Ammon's horn (tissue), 1 donor: Measurements from ENCODE around the gene TM2D3.

Experiments used
- DNase-seq: peaks from one replicate; pipeline ENCODE4 v3.0.0-alpha.2; 2016; ENCODE audit warnings: low spot score

The TM2D3 gene

DNA sequence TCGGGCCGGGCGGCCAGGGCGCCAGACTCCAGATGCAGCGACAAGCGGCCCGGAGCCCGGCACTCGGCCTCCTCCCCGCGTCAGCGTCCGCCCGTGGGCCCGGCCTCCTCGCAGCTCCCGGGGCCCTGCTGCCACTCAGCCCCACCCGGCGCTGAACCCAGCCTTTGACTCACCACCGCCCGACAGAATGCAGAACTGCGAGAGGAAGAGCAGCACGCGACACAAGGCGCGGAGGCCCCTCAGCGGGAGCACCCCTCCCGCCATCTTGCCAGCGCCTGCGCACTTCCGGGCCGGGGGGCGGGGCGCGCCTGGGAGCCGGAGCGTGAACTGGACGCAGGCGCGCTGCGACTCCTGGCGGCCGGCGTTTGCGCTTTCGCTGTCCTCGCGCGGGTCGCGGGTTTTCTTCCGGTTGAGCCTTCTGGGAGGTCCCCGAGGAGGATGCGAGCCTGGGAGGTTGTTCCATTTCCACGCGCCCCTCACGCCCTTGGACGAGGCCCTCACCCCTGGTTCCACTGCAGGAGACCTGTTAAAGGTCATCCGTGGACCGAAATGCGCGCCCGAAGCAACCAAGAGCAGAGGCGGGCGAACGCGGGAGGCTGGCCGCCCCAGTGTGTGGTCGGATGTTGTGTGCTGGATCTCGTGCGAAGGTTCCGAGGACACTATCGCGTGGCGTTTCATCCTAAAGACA is at the start of gene TM2D3:
TSS of gene TM2D3 (minus strand) at position 284 of the 688 bp plus-strand sequence. CDS start at position 264, 20 bp downstream.
- peak; percentile 89 for DNase-seq

DNA sequence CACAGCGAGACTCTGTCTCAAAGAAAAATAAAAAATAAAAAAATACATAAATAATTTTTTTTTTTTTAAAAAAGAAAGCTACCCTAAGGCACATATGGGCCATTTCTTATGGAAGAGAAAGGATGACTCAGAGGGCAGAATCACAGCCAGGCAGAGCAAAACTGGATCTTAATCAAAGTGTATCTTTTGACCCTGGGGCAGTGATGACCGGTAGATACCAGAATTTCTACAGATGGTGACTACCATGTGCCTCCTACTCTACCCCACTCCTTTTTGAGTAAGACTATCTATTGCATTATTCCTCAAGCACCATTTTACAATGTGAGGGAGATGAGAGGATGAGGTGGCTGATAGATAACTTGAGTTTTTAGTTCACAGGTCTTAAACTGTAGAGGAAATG is 46.1 kb upstream of the TM2D3 start:
- no peak for DNase-seq

GRCh38 chr15:101697488-101697887 is 45.3 kb upstream of the TM2D3 start:
- DNase-seq = no peak

DNA sequence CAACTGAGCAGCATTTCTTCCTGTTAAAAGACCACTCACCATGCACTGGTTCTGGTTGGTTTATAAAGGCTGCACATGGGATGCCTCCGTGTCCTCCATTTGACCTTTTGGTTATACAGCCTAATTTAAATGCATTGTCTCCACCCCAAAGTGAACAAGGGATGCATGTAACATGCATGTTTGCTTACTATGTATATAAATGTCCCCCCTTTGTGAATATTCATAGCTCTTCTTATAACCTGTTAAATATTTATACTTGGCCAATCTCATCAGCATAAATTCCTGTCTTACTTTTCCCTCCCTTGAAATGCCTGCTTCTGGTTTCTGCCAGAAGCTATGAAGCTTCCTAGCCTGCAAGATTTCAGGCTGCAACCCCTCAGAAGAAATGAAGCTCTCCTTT is 44.6 kb upstream of the TM2D3 start:
- DNase-seq = no peak

DNA sequence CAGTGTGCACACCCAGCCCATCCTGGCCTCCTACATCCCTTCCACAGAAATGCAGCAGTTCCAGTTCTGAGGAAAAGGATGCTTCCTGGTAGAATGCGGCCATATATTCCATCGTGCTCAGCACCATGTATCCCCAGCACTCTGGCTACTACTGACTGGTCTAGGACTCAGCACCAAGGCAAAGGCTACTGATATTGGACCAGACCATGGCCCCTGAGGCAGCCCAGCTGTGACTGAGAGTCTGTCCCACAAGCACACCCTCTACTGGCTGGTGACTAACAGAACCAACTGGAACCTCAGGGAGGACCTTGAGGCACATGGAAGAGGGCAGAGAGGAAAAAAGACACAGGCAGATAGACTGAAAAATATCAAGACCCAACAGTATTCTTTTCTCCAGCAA is 42.1 kb upstream of the TM2D3 start:
- no peak for DNase-seq

DNA sequence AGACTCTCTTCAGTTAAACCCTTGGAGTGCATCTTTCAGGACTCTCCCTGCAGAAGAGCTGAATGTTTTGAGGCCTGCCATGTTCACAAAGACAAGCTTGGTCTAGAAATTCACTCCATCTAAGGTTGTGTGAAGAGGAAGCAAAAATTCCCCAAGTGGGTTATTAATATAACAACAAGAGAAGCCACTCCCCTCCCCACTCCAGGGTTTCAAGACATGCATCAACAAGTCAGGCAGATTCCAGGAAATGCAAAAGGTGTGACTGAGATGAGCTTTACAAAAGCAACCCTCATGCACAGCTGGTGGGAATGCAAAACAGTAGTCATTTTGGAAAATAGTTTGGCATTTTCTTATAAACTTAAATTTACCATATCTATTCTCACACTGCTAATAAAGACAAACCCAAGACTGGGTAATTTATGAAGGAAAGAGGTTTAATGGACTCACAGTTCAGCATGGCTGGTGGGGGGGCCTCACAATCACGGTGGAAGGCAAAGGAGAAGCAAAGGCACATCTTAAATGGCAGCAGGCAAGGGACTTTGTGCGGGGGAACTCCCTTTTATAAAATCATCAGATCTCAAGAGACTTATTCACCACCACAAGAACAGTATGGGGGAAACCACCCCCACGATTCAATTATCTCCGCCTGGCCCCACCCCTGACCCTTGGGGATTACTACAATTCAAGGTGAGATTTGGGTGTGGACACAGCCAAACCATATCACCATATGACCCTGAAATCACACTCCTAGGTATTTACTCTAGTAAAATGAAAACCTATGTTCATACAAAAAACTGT is 40.8 kb upstream of the TM2D3 start:
- DNase-seq = no peak

DNA sequence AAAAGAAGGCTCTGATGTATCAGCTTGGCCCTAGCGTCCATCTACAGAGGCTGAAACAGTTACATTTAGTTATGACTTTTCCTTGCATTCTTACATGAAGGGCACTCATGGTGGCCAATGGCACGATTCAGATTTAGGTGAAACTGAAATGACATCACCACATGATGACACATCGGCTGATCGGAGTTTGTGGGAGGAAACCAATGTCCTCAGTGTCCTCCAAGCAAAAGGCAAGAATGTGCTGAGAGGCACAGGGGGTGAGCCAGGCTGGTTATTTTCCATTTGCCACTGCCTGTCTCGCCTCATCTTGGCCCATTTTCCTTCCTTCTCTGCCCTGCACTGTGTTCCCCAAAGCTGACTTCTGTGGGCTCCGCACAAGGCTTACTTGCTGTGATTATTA is 37.7 kb upstream of the TM2D3 start:
- no peak for DNase-seq

DNA sequence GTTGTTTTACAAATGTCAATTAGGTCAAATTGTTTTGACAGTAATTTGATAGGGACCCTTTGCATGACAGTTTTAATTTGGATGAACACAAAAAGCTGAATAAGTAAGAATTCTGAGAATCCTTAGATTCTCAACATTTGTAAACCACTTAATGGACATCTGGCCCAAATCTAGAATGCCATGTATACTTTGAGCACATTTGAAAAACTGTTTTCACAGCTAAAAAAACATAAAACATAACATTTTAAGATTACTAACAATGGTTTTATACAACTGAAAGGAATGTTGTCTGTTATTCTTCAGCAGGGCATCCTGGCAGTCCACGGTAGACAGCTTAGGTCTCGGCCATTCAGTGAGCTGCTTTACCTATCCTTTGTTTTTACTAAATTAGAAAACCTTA is 34.5 kb upstream of the TM2D3 start:
- DNase-seq = no peak

DNA sequence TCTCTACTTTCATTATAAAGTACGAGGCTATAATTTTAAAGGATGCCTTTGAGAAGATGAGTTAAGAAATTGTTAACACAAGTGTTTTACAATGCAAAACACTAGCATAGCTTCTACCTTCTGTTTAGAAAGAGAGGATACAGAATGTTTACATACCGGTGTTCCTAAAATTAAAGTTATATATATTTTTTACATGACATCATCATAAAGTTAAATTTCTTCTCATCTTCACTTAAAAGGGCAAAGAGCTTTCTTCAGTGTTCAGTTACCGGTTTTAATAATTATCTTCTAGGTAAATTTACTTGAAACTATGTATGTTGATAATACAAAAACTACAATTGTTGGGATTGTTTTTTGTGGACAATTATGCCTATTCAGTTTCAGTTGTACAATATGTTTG is 32.7 kb upstream of the TM2D3 start:
- DNase-seq = no peak

- no peak for DNase-seq
These were observed 32.2 kb upstream of the TM2D3 start for GRCh38 chr15:101684384-101684783.

GRCh38 chr15:101679806-101680205 is 27.6 kb upstream of the TM2D3 start:
- no peak for DNase-seq

DNA sequence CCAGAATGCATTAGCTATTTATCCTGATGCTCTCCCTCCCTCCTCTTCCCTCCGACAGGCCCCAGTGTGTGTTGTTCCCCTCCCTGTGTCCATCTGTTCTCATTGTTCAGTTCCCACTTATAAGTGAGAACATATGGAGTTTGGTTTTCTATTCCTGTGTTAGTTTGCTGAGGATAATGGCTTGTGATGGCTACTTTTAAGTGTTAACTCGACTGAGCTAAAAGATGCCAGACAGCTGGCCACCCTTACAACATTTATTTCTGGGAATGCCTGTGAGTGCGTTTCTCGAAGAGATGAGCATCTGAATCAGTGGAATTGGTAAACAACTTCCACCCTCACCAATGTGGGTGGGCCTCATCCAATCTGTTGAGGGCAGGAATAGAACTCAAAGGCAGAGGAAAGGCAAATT is 24.7 kb upstream of the TM2D3 start:
- DNase-seq = peak; percentile 66

DNA sequence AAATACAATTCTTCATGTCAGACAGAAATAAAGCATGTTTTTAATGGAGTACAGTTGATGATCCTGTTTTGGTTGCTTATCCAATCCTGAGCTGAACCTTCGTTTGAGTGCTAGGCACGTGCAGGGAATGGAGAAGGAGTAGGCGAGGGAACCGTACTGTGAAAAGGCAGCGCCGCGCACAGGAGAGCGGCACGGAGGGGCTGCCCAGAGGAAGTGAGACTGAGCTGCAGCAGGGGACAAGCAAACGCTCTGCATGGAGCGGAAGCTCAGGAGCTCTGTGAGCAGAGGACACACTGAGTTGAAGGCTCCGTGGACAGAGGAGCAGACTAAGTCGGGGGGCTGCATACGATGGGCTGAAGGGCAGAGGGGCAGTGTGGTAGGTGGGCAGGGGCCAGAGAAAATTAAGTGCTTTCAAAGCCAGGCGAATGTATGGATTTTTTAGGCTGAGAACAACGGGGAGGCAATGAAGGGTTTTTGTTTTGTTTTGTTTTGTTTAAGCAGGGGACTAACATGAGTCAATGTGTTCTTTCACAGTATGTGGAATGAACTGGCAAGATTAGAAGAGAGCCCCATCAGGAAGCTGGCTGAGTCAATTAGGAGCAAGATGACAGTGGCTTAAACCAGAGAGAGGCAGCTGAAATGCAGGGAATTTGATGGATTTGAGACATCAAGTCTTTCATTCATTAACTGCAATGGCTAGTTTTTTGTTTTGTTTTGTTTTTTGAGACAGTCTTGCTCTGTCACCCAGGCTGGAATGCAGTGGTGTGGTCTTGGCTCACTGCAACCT is 23.8 kb upstream of the TM2D3 start:
- peak; percentile 61 for DNase-seq

DNA sequence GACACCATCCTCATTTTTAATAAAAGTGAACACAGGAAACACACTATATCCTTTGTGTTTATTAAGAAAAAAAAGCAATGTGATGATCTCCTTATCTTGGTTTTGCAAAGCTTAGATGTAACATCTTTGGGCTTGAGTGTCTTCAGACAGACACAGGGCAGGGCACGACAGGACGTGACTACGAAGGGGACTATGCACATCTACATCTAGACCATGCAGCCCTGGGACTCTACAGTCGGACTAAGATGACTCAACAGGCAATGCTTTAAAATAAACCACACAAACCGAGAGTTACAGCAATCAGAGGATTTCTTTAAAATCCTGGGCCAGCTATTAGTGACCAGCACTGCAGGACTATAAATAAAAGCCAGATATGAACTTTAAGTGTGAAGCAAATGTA is 22.8 kb upstream of the TM2D3 start:
- DNase-seq = no peak

- no peak for DNase-seq
These were observed 20.1 kb upstream of the TM2D3 start for GRCh38 chr15:101672298-101672697.

- no peak for DNase-seq
These were observed 17.6 kb upstream of the TM2D3 start for GRCh38 chr15:101669744-101670143.

GRCh38 chr15:101667881-101668280 is 15.7 kb upstream of the TM2D3 start:
- DNase-seq = no peak

GRCh38 chr15:101664303-101664913 is 12.2 kb upstream of the TM2D3 start:
- no peak for DNase-seq

GRCh38 chr15:101662203-101662602 is 10.0 kb upstream of the TM2D3 start:
- DNase-seq = no peak

GRCh38 chr15:101660005-101660404 is 7.8 kb upstream of the TM2D3 start:
- DNase-seq = no peak

DNA sequence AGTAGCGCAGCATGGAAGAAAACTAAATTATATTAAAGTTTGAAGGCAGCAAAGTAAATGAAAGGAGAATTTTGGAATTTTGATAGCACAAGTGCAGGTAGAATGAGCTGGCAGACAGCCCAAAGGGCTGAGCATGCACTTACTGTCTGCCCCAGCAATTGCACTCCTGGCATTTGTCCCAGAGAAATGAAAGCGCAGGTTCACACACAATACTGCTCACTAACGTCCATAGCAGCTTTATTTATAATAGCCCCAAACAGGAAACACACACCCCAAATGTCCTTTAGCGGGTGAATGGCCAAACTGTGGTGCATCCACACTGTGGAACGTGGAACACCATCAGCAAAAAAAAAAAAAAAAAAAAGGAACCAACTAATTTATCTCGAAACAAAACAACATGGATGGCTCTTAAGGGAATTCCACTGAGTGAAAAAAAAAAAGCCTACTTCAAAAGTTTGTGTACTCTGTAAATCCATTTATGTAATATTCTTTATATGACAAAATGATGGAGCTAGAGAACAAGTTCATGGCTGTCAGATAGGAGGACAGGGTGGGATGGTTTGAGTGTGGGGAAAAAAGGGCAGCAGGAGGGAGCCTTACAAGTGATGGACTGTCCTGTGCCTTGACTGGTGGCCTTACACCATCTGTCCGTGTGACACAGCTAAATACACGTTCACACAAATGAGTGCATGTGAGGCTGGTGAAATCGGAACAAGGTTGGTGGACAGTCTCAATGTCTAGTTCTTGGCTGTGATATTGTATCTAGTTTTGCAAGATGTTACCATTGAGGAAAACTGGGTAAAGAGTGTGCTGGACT is 6.0 kb upstream of the TM2D3 start:
- DNase-seq = peak; percentile 41
